Measurements from ENCODE around the gene CDS1.
A peak's percentile ranks its signal among the peaks of the same experiment; 100 is the strongest.

DNA sequence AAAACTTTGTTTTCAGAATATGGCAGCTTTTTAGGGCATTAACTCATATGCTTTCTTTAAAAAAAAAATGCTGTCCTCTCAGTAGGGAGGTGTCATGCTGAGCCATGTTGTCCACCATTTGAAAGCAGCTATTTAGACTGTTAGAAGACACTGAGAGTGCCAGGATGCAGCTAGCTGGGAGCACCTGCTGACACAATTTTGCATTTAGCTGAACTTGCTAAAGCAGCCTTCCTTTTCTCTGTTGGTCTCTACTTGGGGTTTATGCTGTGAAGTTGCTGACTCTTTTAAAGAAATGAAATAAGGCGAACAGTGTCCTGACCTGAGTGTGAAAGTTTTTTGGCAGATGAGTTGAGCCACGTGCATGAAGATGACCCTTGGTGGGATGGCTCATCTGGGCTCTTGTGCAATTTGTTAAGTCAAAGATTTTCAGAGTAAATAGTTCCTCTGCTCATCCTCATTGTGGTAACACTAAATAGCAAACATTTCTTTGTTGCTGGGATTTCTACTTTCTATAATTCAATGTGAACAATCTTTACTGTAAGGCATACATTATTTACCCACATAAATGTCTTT lies 64.5 kb downstream of the CDS1 start:
- TF ChIP-seq, protein P1, sequence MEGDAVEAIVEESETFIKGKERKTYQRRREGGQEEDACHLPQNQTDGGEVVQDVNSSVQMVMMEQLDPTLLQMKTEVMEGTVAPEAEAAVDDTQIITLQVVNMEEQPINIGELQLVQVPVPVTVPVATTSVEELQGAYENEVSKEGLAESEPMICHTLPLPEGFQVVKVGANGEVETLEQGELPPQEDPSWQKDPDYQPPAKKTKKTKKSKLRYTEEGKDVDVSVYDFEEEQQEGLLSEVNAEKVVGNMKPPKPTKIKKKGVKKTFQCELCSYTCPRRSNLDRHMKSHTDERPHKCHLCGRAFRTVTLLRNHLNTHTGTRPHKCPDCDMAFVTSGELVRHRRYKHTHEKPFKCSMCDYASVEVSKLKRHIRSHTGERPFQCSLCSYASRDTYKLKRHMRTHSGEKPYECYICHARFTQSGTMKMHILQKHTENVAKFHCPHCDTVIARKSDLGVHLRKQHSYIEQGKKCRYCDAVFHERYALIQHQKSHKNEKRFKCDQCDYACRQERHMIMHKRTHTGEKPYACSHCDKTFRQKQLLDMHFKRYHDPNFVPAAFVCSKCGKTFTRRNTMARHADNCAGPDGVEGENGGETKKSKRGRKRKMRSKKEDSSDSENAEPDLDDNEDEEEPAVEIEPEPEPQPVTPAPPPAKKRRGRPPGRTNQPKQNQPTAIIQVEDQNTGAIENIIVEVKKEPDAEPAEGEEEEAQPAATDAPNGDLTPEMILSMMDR (IDR thresholded peaks at IDR 0.05; ENCODE audit: control extremely low read depth in 1 of 3, insufficient read depth in 1 of 3, low read depth in 1 of 3, low read length in 3 of 3) = no peak
- no peak for TF ChIP-seq EZH2 (IDR thresholded peaks at IDR 0.05; ENCODE audit: low read depth, low read length, severe bottlenecking)
- TF ChIP-seq, protein P2, sequence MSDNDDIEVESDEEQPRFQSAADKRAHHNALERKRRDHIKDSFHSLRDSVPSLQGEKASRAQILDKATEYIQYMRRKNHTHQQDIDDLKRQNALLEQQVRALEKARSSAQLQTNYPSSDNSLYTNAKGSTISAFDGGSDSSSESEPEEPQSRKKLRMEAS (IDR thresholded peaks at IDR 0.05) = 0 out of 2 replicates have a peak, but pooled peaks have one; percentile 45
- TF ChIP-seq NRF1 (IDR thresholded peaks at IDR 0.05; ENCODE audit: low read depth, low read length) = no peak
- no peak for TF ChIP-seq SUZ12 (IDR thresholded peaks at IDR 0.05; ENCODE audit: low read length)
- no peak for TF ChIP-seq GABPA (IDR thresholded peaks at IDR 0.05; ENCODE audit: borderline replicate concordance, insufficient read depth, low read length)
- no peak for TF ChIP-seq EP300 (IDR thresholded peaks at IDR 0.05; ENCODE audit: borderline replicate concordance in 1 of 2, low read depth in 2 of 2, low read length in 2 of 2)
- no peak for TF ChIP-seq KDM1A (IDR thresholded peaks at IDR 0.05; ENCODE audit: borderline replicate concordance, low read length)
- TF ChIP-seq, protein P3, sequence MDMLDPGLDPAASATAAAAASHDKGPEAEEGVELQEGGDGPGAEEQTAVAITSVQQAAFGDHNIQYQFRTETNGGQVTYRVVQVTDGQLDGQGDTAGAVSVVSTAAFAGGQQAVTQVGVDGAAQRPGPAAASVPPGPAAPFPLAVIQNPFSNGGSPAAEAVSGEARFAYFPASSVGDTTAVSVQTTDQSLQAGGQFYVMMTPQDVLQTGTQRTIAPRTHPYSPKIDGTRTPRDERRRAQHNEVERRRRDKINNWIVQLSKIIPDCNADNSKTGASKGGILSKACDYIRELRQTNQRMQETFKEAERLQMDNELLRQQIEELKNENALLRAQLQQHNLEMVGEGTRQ (IDR thresholded peaks at IDR 0.05; ENCODE audit: low read length) = no peak
- no peak for TF ChIP-seq JUN (IDR thresholded peaks at IDR 0.05; ENCODE audit: low read depth, low read length)

All from H1 (cell line).